K562 (cell line): ENCODE measurements around the gene SLC24A3.

Experiments
- FOXA3 ChIP-seq, 2 experiments: fragments of 450-650 bp in 1 of 2; sonication (generic) in 1 of 2; formaldehyde crosslinking; IDR thresholded peaks in 1 of 2; conservative IDR thresholded peaks in 1 of 2; 2 replicates each; pipeline versions ENCODE4 v1.4.0 to v1.8.0; 2020 to 2022; ENCODE audit warnings: mild to moderate bottlenecking in 2 of 2, missing genetic modification reagents in 1 of 2
- MAZ ChIP-seq, 2 experiments: fragments of 450-650 bp in 1 of 2; sonication (generic) in 1 of 2; formaldehyde crosslinking; IDR thresholded peaks in 1 of 2; conservative IDR thresholded peaks in 1 of 2; 2 replicates each; pipeline versions ENCODE4 v1.4.0 to v1.5.0; 2020; ENCODE audit warnings: mild to moderate bottlenecking in 1 of 2, missing genetic modification reagents in 1 of 2
- NFRKB ChIP-seq: fragments of 450-650 bp; IDR thresholded peaks from 2 replicates; pipeline ENCODE4 v1.6.1; 2016; ENCODE audit warnings: low read depth
- NONO ChIP-seq, 2 experiments: fragments of 200-400 bp in 1 of 2; fragments of 450-650 bp in 1 of 2; formaldehyde crosslinking in 1 of 2; IDR thresholded peaks; 2 replicates each; pipeline ENCODE4 v1.6.1; 2017; ENCODE audit warnings: low read depth in 2 of 2, mild to moderate bottlenecking in 2 of 2, moderate library complexity in 2 of 2, low read length in 1 of 2
- TCF7L2 ChIP-seq: fragments of 150-350 bp; IDR thresholded peaks from 2 replicates; pipeline ENCODE4 v1.6.1; 2016; ENCODE audit warnings: low read depth, mild to moderate bottlenecking, low read length, moderate library complexity
- ZNF124 ChIP-seq: sonication (generic); formaldehyde crosslinking; IDR thresholded peaks from 2 replicates; pipeline ENCODE4 v1.8.1; 2022; ENCODE audit warnings: missing genetic modification reagents
- ZNF384 ChIP-seq: IDR thresholded peaks from 2 replicates; pipeline ENCODE4 v1.6.1; 2012; ENCODE audit warnings: low read depth, low read length, improper control_type of control experiment
- ZNF766 ChIP-seq: fragments of 200-800 bp; sonication (Bioruptor generic); conservative IDR thresholded peaks from 2 replicates; pipeline ENCODE4 v1.6.1; 2016; ENCODE audit warnings: missing genetic modification characterization, missing compliant biosample characterization
- TF ChIP-seq, protein P1 (sequence below), 3 experiments: IDR thresholded peaks in 2 of 3; conservative IDR thresholded peaks in 1 of 3; 2 replicates each; pipeline ENCODE4 v1.5.1; 2011 to 2012; ENCODE audit warnings: low read length in 3 of 3, mild to moderate bottlenecking in 3 of 3, control low read depth in 2 of 3, improper control_type of control experiment in 1 of 3, inconsistent platforms in 1 of 3, low read depth in 1 of 3, mixed read lengths in 1 of 3, moderate library complexity in 1 of 3; ENCODE audit not compliant: insufficient read depth in 2 of 3

DNA sequence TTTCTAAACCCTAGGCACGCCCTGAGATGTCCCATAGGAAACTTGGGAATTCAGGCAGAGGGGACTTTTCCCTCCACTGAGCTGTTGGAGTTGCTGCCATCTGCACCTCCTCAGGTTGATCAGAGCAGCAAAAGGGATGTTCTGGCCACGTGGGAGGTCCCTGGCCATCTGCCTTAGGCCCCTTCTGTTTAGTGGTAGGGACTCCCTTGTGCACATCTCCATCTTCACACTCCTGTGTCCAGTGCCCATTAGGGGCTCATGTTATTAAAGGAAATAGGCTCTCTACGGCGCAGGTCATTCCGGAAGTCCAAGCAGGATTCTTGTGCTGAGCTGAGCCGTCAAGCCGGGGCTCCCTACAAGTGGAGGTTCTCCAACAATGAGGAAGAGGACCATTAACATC, 307.8 kb downstream of the SLC24A3 start:
- no peak for TF ChIP-seq MAZ (CRISPR knock-in tag; conservative IDR thresholded peaks at IDR 0.05 in 1 of 2, IDR thresholded peaks at IDR 0.05 in 1 of 2)
- no peak for TF ChIP-seq NFRKB
- TF ChIP-seq TCF7L2 = no peak
- TF ChIP-seq, protein P1, sequence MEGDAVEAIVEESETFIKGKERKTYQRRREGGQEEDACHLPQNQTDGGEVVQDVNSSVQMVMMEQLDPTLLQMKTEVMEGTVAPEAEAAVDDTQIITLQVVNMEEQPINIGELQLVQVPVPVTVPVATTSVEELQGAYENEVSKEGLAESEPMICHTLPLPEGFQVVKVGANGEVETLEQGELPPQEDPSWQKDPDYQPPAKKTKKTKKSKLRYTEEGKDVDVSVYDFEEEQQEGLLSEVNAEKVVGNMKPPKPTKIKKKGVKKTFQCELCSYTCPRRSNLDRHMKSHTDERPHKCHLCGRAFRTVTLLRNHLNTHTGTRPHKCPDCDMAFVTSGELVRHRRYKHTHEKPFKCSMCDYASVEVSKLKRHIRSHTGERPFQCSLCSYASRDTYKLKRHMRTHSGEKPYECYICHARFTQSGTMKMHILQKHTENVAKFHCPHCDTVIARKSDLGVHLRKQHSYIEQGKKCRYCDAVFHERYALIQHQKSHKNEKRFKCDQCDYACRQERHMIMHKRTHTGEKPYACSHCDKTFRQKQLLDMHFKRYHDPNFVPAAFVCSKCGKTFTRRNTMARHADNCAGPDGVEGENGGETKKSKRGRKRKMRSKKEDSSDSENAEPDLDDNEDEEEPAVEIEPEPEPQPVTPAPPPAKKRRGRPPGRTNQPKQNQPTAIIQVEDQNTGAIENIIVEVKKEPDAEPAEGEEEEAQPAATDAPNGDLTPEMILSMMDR (IDR thresholded peaks at IDR 0.05 in 2 of 3, conservative IDR thresholded peaks at IDR 0.05 in 1 of 3; ENCODE audit: insufficient read depth in 2 of 3, low read depth in 1 of 3, low read length in 3 of 3) = no peak
- TF ChIP-seq ZNF124 (CRISPR knock-in tag) = no peak
- no peak for TF ChIP-seq FOXA3 (CRISPR knock-in tag; conservative IDR thresholded peaks at IDR 0.05 in 1 of 2, IDR thresholded peaks at IDR 0.05 in 1 of 2)
- no peak for TF ChIP-seq ZNF766 (CRISPR knock-in tag)
- TF ChIP-seq ZNF384 = no peak
- no peak for TF ChIP-seq NONO (IDR thresholded peaks at IDR 0.05; ENCODE audit: low read depth in 2 of 2, low read length in 1 of 2)
